ENCODE data around the gene HES5. TPM values are rescaled to one million over a fixed set of nuclear protein-coding genes. Genes with fewer than 3 reads are reported as not detected.

Gene HES5
- total and polyA plus RNA-seq, 2 of the 4 experiments (the other 2 are of a cell fraction) = not detected

GRCh38 chr1:2488688-2489087, 41.4 kb downstream of the HES5 start:
- no peak overlapping the region for H4K91ac ChIP-seq (ENCODE audit: insufficient read depth, low read depth, low read length)
- H2AK9ac ChIP-seq (replicated peaks; ENCODE audit: low read depth, low read length, poor library complexity) = no peak overlapping the region
- H2AFZ ChIP-seq (replicated peaks; ENCODE audit: low read length, poor library complexity) = no peak overlapping the region
- no TSS peak for BruUV-seq (replicated peaks)
- no peak overlapping the region for H3K18ac ChIP-seq (ENCODE audit: low read depth, low read length)
- in situ Hi-C loops (cut with MboI; ENCODE audit: low sequenced_read_pairs) (no loop called here), dilution Hi-C loops (cut with HindIII; ENCODE audit: low sequenced_read_pairs, unreplicated experiment) (no loop called here), intact Hi-C loops (cut with micrococcal nuclease) (no loop called here)
- no peak overlapping the region for H3K4me2 ChIP-seq (ENCODE audit: low read depth, low read length)
- peaks cover 3% of the 10 kb centered on the region; the same call in 1 of the 2 replicates for H3K9me1 ChIP-seq (ENCODE audit: insufficient read depth, low read length)
- H3K36me3 ChIP-seq (ENCODE audit: control insufficient read depth, insufficient read depth, low read length) = no peaks in the 10 kb centered on the region
- DNase-seq (no peak), ATAC-seq (ENCODE audit: low read depth) (no peak)
- no peak overlapping the region for H3K4ac ChIP-seq (ENCODE audit: low read depth, low read length)
- no peak overlapping the region for H2BK20ac ChIP-seq (ENCODE audit: low read depth, low read length)
- ChIA-PET CTCF (no interaction called here), POLR2A (ENCODE audit: unreplicated experiment) (no interaction called here)
- WGBS, 2 experiments (ENCODE audit: extremely low coverage in 2 of 2, insufficient read length in 1 of 2) = 40% methylated on average over 1 of the region's 2 CpGs; no CpG with 5 or more reads in 1 of the 2 experiments
- H2BK120ac ChIP-seq (ENCODE audit: low read depth, low read length) = no peak overlapping the region
- H3K23ac ChIP-seq (ENCODE audit: low read depth, low read length) = no peak overlapping the region
- no peak overlapping the region for H2BK15ac ChIP-seq (ENCODE audit: low read depth, low read length)
- TF ChIP-seq POLR2A (IDR thresholded peaks at IDR 0.05; ENCODE audit: low read depth, low read length) = no peak
- no peak for TF ChIP-seq CEBPB (IDR thresholded peaks at IDR 0.05; ENCODE audit: low read depth, low read length)
- TF ChIP-seq MAFK (IDR thresholded peaks at IDR 0.05; ENCODE audit: low read depth, low read length) = no peak
- no peak for TF ChIP-seq RAD21 (IDR thresholded peaks at IDR 0.05; ENCODE audit: low read length)
- TF ChIP-seq MXI1 (IDR thresholded peaks at IDR 0.05; ENCODE audit: borderline replicate concordance, low read depth, low read length) = no peak
- TF ChIP-seq SMC3 (IDR thresholded peaks at IDR 0.05; ENCODE audit: low read depth, low read length) = no peak
- no peak for TF ChIP-seq CHD1 (IDR thresholded peaks at IDR 0.05; ENCODE audit: low read depth, low read length)
- no peak for TF ChIP-seq FOS (IDR thresholded peaks at IDR 0.05; ENCODE audit: low read depth, low read length)
- H4K5ac ChIP-seq (ENCODE audit: low read depth, low read length) = no peak overlapping the region
- H3K9me3 ChIP-seq (ENCODE audit: control insufficient read depth, insufficient read depth, low read length) = peaks cover 11% of the 10 kb centered on the region
- no peak overlapping the region for H3K56ac ChIP-seq (ENCODE audit: extremely low read depth, insufficient read depth, low read length)
- no peak overlapping the region for H4K8ac ChIP-seq (ENCODE audit: low read depth in 2 of 2, low read length in 2 of 2)
- no peak overlapping the region for H3K4me3 ChIP-seq (ENCODE audit: insufficient read depth, low read depth, low read length)
- no peak overlapping the region for H3K9ac ChIP-seq (ENCODE audit: low read depth, low read length)
- no peak overlapping the region for H2BK5ac ChIP-seq (ENCODE audit: low read depth, low read length, poor library complexity, severe bottlenecking)
- H3K14ac ChIP-seq (replicated peaks; ENCODE audit: low read depth, low read length) = no peak overlapping the region
- no peak overlapping the region for H2AK5ac ChIP-seq (ENCODE audit: low read depth, low read length)
- H3K4me1 ChIP-seq (ENCODE audit: control insufficient read depth, insufficient read depth, low read length) = no peaks in the 10 kb centered on the region
- no peaks in the 10 kb centered on the region for H3K79me1 ChIP-seq (ENCODE audit: low read depth in 1 of 2, low read length in 2 of 2)
- H3K27ac ChIP-seq (ENCODE audit: insufficient read depth, low read length) = no peak overlapping the region
- peaks cover 15% of the 10 kb centered on the region; the same call in 1 of the 2 replicates for H3K27me3 ChIP-seq (ENCODE audit: control insufficient read depth, insufficient read depth, low read length)
- H4K20me1 ChIP-seq (ENCODE audit: insufficient read depth, low read length) = no peaks in the 10 kb centered on the region; the same call in 1 of the 2 replicates
